Ovary (tissue), 3 donors: ENCODE results near the gene MID2.

Source experiments
- POLR2A ChIP-seq: fragments of 450-650 bp; IDR thresholded peaks from one replicate; pipeline ENCODE4 v1.6.1; 2017; ENCODE audit warnings: antibody characterized with exemption, mild to moderate bottlenecking, moderate library complexity
- TF ChIP-seq, protein P1 (sequence below), 3 donors: fragments of 450-650 bp in 2 of 3; fragments of 200-600 bp in 1 of 3; IDR thresholded peaks; one replicate each; pipeline versions ENCODE4 v1.5.1 to v1.8.0; 2016 to 2022; ENCODE audit warnings: antibody characterized with exemption in 3 of 3, mild to moderate bottlenecking in 1 of 3
- donor health status: DM: no; HTN: no; CAD: no.

DNA sequence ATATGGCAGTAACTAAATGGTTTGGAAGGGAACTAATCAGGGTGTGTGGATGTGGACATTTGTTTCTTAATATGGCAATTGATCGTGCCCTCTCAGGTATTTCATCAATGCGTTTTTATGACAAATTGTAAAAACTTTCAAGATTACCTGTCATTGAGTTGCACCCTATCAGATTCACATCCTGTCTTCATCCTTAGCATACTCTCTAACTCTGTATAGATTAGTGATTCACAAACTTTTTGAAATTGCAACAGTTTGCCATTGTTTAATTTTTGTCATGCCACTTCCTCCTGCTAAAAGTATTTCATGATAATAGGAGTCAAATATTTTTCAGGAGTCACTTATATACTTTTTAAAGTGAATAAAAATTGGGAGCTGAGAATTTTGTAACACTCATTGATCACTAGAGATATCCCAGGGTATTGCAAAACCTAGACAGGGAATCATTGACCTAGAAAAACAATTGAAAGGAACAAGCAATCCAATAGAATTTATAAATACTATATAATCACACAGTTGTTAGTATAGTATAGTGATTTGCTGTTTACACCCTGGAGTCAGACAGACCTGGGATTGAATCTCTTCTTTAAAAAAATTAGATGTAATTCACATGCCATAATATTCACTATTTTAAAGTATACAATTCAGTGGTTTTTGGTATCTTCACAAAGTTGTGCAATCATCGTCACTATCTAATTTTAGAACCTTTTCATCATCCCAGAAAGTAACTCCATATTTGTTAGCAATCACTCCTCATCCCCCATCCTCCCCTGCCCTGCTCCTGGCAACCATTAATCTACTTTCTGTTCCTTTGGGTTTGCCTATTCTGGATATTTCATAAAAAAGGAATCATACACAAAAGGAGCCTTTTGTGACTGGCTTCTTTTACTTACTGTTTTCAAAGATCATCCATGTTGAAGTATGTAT, 8.9 kb downstream of the MID2 start:
- TF ChIP-seq, protein P1, sequence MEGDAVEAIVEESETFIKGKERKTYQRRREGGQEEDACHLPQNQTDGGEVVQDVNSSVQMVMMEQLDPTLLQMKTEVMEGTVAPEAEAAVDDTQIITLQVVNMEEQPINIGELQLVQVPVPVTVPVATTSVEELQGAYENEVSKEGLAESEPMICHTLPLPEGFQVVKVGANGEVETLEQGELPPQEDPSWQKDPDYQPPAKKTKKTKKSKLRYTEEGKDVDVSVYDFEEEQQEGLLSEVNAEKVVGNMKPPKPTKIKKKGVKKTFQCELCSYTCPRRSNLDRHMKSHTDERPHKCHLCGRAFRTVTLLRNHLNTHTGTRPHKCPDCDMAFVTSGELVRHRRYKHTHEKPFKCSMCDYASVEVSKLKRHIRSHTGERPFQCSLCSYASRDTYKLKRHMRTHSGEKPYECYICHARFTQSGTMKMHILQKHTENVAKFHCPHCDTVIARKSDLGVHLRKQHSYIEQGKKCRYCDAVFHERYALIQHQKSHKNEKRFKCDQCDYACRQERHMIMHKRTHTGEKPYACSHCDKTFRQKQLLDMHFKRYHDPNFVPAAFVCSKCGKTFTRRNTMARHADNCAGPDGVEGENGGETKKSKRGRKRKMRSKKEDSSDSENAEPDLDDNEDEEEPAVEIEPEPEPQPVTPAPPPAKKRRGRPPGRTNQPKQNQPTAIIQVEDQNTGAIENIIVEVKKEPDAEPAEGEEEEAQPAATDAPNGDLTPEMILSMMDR (IDR thresholded peaks at IDR 0.05) = no peak
- no peak for TF ChIP-seq POLR2A
